Hepatocyte (in vitro differentiated cells): ENCODE measurements around the gene SPAG6. TPM values are rescaled to one million over a fixed set of nuclear protein-coding genes. Genes with fewer than 3 reads are reported as not detected.

ENCODE experiments used
- DNase-seq: peaks from one replicate; pipeline ENCODE4 v3.0.0-alpha.2; 2016; ENCODE audit warnings: low spot score
- H2AFZ ChIP-seq: fragments of 200-600 bp; sonication (generic); 2 replicates; pipeline ENCODE4 v1.6.0; 2016; ENCODE audit warnings: antibody characterized with exemption, mild to moderate bottlenecking
- H3K27ac ChIP-seq: fragments of 200-600 bp; sonication (generic); 2 replicates; pipeline ENCODE4 v1.5.1; 2016; ENCODE audit warnings: mild to moderate bottlenecking
- H3K27me3 ChIP-seq: fragments of 200-600 bp; sonication (generic); 2 replicates; pipeline ENCODE4 v1.6.1; 2016
- H3K36me3 ChIP-seq: fragments of 200-600 bp; sonication (generic); replicated peaks from 2 replicates; pipeline ENCODE4 v1.5.1; 2016; ENCODE audit warnings: low read depth; ENCODE audit not compliant: insufficient read depth
- H3K4me1 ChIP-seq: fragments of 200-600 bp; sonication (generic); 2 replicates; pipeline ENCODE4 v1.5.1; 2016; ENCODE audit warnings: mild to moderate bottlenecking, moderate library complexity; ENCODE audit not compliant: insufficient read depth
- H3K4me2 ChIP-seq: fragments of 200-600 bp; sonication (generic); 2 replicates; pipeline ENCODE4 v1.6.0; 2016
- H3K4me3 ChIP-seq: fragments of 200-600 bp; sonication (generic); 2 replicates; pipeline ENCODE4 v1.5.1; 2016; ENCODE audit warnings: mild to moderate bottlenecking
- H3K79me2 ChIP-seq: fragments of 200-600 bp; sonication (generic); 2 replicates; pipeline ENCODE4 v1.6.0; 2017; ENCODE audit warnings: mild to moderate bottlenecking
- H3K9me2 ChIP-seq: fragments of 200-600 bp; sonication (generic); replicated peaks from 2 replicates; pipeline ENCODE4 v1.6.0; 2017; ENCODE audit warnings: mild to moderate bottlenecking; ENCODE audit not compliant: insufficient read depth
- H3K9me3 ChIP-seq: fragments of 200-600 bp; sonication (generic); 2 replicates; pipeline ENCODE4 v1.5.1; 2016; ENCODE audit warnings: low read depth, mild to moderate bottlenecking
- H4K20me1 ChIP-seq: fragments of 200-600 bp; sonication (generic); 2 replicates; pipeline ENCODE4 v1.6.0; 2016; ENCODE audit warnings: mild to moderate bottlenecking; ENCODE audit not compliant: insufficient read depth, poor library complexity, severe bottlenecking
- EZH2 ChIP-seq: fragments of 200-600 bp; sonication (generic); IDR thresholded peaks from 2 replicates; pipeline ENCODE4 v1.6.1; 2016; ENCODE audit warnings: antibody characterized with exemption, mild to moderate bottlenecking, borderline replicate concordance
- EZH2phosphoT487 ChIP-seq: fragments of 200-600 bp; sonication (generic); IDR thresholded peaks from one replicate; pipeline ENCODE4 v1.6.1; 2018; ENCODE audit warnings: antibody characterized with exemption, mild to moderate bottlenecking, low read depth, moderate library complexity; ENCODE audit not compliant: unreplicated experiment, severe bottlenecking
- WGBS: methylation state at CpG from one replicate; pipeline ENCODE4 v1.1.6; 2016; ENCODE audit warnings: low lambda C conversion rate; ENCODE audit errors: missing lambda C conversion rate; 5-methylcytosine and 5-hydroxymethylcytosine counted together
- polyA plus RNA-seq: library from polyadenylated mRNA; unstranded; fragments of >200 nt; fragmentation: Nextera tagmentation; extraction: Ambion mirVana; gene quantifications from 2 replicates; pipeline ENCODE4 v1.2.1, GENCODE V29; 2016
- total RNA-seq: library from RNA; depleted of rRNA; stranded (reverse); fragments of >200 nt; gene quantifications from 2 replicates; pipeline ENCODE4 v1.2.3, GENCODE V29; 2014
- TF ChIP-seq, protein P1 (sequence below): fragments of 200-600 bp; sonication (generic); IDR thresholded peaks from 2 replicates; pipeline ENCODE4 v1.5.1; 2016; ENCODE audit warnings: antibody characterized with exemption, mild to moderate bottlenecking; ENCODE audit not compliant: poor library complexity

The SPAG6 gene
- total and polyA plus RNA-seq, 2 experiments from 2014 or later: 0.17 TPM; not detected in 1

DNA sequence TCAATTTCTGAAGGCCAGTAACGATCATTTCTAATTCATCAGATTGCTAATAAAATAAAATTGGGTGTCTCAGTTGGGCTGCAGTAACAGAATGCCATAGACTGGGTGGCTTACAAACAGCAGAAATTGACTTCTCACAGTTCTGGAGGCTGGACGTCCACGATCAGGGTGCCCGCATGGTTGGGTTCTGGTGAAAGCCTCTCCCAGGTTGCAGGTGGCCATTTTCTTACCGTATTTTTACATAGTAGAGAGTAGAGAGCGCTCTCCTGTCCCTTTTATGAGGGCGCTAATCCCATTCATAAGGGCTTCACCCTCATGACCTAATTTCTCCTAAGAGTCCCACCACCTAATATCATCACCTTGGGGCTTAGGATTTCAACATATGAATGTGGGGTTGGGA is 106.0 kb downstream of the SPAG6 start:
- no peaks in the 10 kb centered on the region for H3K79me2 ChIP-seq
- H3K27me3 ChIP-seq: no peaks in the 10 kb centered on the region
- no peaks in the 10 kb centered on the region for H4K20me1 ChIP-seq
- H2AFZ ChIP-seq: no peak overlapping the region
- no peak overlapping the region for H3K27ac ChIP-seq
- H3K4me3 ChIP-seq: no peak overlapping the region
- no peaks in the 10 kb centered on the region for H3K9me2 ChIP-seq
- H3K36me3 ChIP-seq: no peaks in the 10 kb centered on the region
- no peaks in the 10 kb centered on the region for H3K9me3 ChIP-seq
- no peak for DNase-seq
- H3K4me2 ChIP-seq: no peak overlapping the region
- 90% methylated on average over 7 of the region's 7 CpGs for WGBS
- TF ChIP-seq, protein P1, sequence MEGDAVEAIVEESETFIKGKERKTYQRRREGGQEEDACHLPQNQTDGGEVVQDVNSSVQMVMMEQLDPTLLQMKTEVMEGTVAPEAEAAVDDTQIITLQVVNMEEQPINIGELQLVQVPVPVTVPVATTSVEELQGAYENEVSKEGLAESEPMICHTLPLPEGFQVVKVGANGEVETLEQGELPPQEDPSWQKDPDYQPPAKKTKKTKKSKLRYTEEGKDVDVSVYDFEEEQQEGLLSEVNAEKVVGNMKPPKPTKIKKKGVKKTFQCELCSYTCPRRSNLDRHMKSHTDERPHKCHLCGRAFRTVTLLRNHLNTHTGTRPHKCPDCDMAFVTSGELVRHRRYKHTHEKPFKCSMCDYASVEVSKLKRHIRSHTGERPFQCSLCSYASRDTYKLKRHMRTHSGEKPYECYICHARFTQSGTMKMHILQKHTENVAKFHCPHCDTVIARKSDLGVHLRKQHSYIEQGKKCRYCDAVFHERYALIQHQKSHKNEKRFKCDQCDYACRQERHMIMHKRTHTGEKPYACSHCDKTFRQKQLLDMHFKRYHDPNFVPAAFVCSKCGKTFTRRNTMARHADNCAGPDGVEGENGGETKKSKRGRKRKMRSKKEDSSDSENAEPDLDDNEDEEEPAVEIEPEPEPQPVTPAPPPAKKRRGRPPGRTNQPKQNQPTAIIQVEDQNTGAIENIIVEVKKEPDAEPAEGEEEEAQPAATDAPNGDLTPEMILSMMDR: no peak
- TF ChIP-seq EZH2phosphoT487 (no peak), EZH2 (no peak)
- peaks cover 4% of the 10 kb centered on the region for H3K4me1 ChIP-seq

DNA sequence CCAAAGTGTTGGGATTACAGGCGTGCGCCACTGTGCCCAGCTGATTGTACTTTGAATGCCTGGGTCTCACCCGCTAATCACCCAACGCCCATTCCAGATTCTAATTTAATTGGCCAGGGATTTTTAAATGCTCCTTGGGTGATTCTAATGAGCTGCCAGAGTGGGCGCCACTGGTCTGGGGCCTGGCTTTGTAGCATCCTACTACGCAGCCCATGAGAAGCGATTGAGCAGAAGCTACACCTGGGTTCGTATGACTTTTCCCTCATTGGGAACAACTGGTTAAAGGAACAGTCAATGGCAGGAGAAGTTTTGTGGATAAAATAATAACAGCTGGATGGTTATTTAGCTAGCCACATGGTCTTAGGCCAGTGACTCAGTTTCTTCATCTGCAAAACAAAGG is 108.0 kb downstream of the SPAG6 start:
- H2AFZ ChIP-seq: no peak overlapping the region
- H3K79me2 ChIP-seq: no peaks in the 10 kb centered on the region
- no peaks in the 10 kb centered on the region for H3K36me3 ChIP-seq
- H3K4me1 ChIP-seq: no peaks in the 10 kb centered on the region
- H3K27me3 ChIP-seq: no peaks in the 10 kb centered on the region
- H3K4me3 ChIP-seq: no peak overlapping the region
- no peaks in the 10 kb centered on the region for H3K9me2 ChIP-seq
- 100% methylated on average over 8 of the region's 8 CpGs for WGBS
- no peaks in the 10 kb centered on the region for H4K20me1 ChIP-seq
- no peak overlapping the region for H3K4me2 ChIP-seq
- no peak for DNase-seq
- H3K27ac ChIP-seq: no peak overlapping the region
- TF ChIP-seq, protein P1: no peak
- TF ChIP-seq EZH2: no peak
- no peak for TF ChIP-seq EZH2phosphoT487
- H3K9me3 ChIP-seq: no peaks in the 10 kb centered on the region

DNA sequence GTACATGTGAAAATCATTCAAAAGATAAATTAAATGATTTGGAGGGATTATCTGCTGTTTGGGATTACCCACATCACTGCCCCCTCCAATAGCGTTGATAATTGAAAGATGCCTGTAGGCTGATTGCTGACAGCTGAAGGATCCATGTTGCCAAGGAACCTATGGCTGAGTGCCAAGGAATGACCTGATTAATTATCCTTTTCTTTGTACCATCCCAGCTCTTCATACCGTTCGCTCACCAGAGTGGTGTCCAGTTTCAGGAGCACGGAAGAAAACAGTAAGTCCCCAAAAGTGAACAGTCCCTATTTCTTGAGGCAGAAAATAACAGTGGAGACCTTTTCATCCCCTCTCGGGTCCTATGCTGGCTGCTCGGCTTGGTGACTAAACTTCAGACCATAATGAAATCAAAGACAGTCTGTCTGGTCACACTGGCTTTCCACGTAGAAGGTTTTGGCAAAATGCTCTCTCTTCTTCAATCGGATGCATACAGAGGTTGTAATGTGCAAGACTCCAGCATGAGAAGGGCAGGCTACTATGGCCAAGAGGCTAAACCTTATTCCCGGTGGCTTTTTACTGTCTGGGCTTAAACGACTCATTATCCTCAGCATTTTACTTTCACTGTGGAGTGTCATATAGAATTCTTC is 108.8 kb downstream of the SPAG6 start:
- DNase-seq: no peak
- Histone ChIP-seq H2AFZ (no peak overlapping the region), H4K20me1 (no peaks in the 10 kb centered on the region), H3K27ac (no peak overlapping the region), H3K4me1 (no peaks in the 10 kb centered on the region), H3K36me3 (no peaks in the 10 kb centered on the region), H3K9me3 (no peaks in the 10 kb centered on the region), H3K9me2 (no peaks in the 10 kb centered on the region), H3K27me3 (no peaks in the 10 kb centered on the region), H3K4me3 (no peak overlapping the region), H3K4me2 (no peak overlapping the region), H3K79me2 (no peaks in the 10 kb centered on the region)
- 58% methylated on average over 10 of the region's 10 CpGs for WGBS
- TF ChIP-seq, protein P1: no peak
- TF ChIP-seq EZH2: no peak
- no peak for TF ChIP-seq EZH2phosphoT487

DNA sequence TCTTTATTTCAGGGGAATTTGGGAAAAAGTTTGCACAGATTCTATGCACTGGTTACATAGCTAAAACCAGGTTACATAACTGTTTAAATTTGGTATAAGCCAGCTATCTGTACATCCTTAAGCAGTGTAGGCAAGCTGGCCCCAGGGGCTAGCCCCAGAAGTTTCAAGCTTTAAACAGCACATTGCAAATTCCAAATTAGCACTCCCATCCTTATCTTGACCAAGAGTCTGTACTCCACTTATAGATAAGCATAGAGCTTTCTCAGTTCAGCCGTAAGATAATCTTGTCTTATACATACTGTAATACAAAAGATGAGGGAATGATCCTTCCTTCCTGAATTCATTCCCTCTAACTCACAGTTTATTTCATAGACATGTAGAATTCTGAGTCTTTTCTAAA is 109.3 kb downstream of the SPAG6 start:
- Histone ChIP-seq H3K36me3 (no peaks in the 10 kb centered on the region), H3K27me3 (no peaks in the 10 kb centered on the region), H3K27ac (no peak overlapping the region), H3K4me3 (no peak overlapping the region), H2AFZ (no peak overlapping the region), H3K4me1 (no peaks in the 10 kb centered on the region), H3K9me2 (no peaks in the 10 kb centered on the region), H3K79me2 (no peaks in the 10 kb centered on the region), H3K9me3 (no peaks in the 10 kb centered on the region), H4K20me1 (no peaks in the 10 kb centered on the region), H3K4me2 (no peak overlapping the region)
- no peak for DNase-seq
- WGBS: 63% methylated on average over 1 of the region's 1 CpG
- TF ChIP-seq, protein P1: no peak
- TF ChIP-seq EZH2phosphoT487 (no peak), EZH2 (no peak)
